ENCODE measurements around the gene NXF1.
"Not testable (repeated sequence)": the region's sequence is repeated elsewhere in the genome, so short reads cannot be mapped to it uniquely, and the experiment has no call there.

NXF1 gene

GRCh38 chr11:62831520-62832335, 26.5 kb upstream of the NXF1 start, which contains the start of gene STX5:
STX5 (minus strand) TSS chr11:62832051; CDS start chr11:62831243, 808 bp downstream.
- DNase-seq = peak; percentile 99

- no peak for DNase-seq
Observed at GRCh38 chr11:62830904-62831519, 25.8 kb upstream of the NXF1 start.

GRCh38 chr11:62828130-62828529, 22.9 kb upstream of the NXF1 start:
- not testable (repeated sequence) for DNase-seq

GRCh38 chr11:62823677-62824076, 18.4 kb upstream of the NXF1 start:
- no peak for DNase-seq

GRCh38 chr11:62817129-62817528, 11.9 kb upstream of the NXF1 start:
- no peak for DNase-seq

- no peak for DNase-seq
Observed at GRCh38 chr11:62816557-62816956, 11.3 kb upstream of the NXF1 start.

GRCh38 chr11:62811659-62812058, 6.4 kb upstream of the NXF1 start:
- no peak for DNase-seq

GRCh38 chr11:62810748-62811147, 5.5 kb upstream of the NXF1 start:
- no peak for DNase-seq

GRCh38 chr11:62806611-62807121, 1.4 kb upstream of the NXF1 start:
- no peak for DNase-seq

- no peak for DNase-seq
Observed at GRCh38 chr11:62805961-62806441, 761 bp upstream of the NXF1 start.

- no peak for DNase-seq
Observed at GRCh38 chr11:62804310-62805075, 747 bp downstream of the NXF1 start.

GRCh38 chr11:62801071-62801470, 4.2 kb downstream of the NXF1 start:
- DNase-seq = no peak

GRCh38 chr11:62799486-62799885, 5.8 kb downstream of the NXF1 start:
- DNase-seq = no peak

- DNase-seq = no peak
Observed at GRCh38 chr11:62796281-62796680, 9.0 kb downstream of the NXF1 start.

GRCh38 chr11:62794201-62794775, 11.0 kb downstream of the NXF1 start:
- DNase-seq = no peak

GRCh38 chr11:62792202-62792575, 13.1 kb downstream of the NXF1 start:
- DNase-seq = no peak

GRCh38 chr11:62791501-62792201, 13.6 kb downstream of the NXF1 start, which contains the start of gene TMEM223:
TMEM223 (minus strand) TSS chr11:62792006; CDS start chr11:62791994, 12 bp downstream.
- DNase-seq = peak; percentile 91

GRCh38 chr11:62789576-62789975, 15.7 kb downstream of the NXF1 start:
- DNase-seq = no peak

- DNase-seq = no peak
Observed at GRCh38 chr11:62788991-62789390, 16.2 kb downstream of the NXF1 start.

GRCh38 chr11:62787005-62787759, 18.1 kb downstream of the NXF1 start, which contains the start of gene TMEM179B:
TMEM179B (plus strand) TSS chr11:62787402; CDS start chr11:62787432, 30 bp downstream.
- DNase-seq = peak; percentile 95

GRCh38 chr11:62786318-62787004, 18.8 kb downstream of the NXF1 start:
- DNase-seq = peak; percentile 88

Data from activated CD4-positive, CD25-positive, alpha-beta regulatory T cell treated with anti-CD3 and anti-CD28 coated beads, Interleukin-2, amount 50 U/mL, for 72 hours (primary cell).